Smooth muscle cell of the coronary artery (primary cell): ENCODE data around the gene CTSZ. TPM values are rescaled to one million over a fixed set of nuclear protein-coding genes. Genes with fewer than 3 reads are reported as not detected.

Experiments
- total RNA-seq: library from RNA; depleted of rRNA; stranded (reverse); fragments of >200 nt; gene quantifications from 2 replicates; pipeline ENCODE4 v1.2.3, GENCODE V29; 2014; ENCODE audit warnings: low replicate concordance

Gene CTSZ
- total RNA-seq = 280 and 325 TPM in 2 replicates

DNA sequence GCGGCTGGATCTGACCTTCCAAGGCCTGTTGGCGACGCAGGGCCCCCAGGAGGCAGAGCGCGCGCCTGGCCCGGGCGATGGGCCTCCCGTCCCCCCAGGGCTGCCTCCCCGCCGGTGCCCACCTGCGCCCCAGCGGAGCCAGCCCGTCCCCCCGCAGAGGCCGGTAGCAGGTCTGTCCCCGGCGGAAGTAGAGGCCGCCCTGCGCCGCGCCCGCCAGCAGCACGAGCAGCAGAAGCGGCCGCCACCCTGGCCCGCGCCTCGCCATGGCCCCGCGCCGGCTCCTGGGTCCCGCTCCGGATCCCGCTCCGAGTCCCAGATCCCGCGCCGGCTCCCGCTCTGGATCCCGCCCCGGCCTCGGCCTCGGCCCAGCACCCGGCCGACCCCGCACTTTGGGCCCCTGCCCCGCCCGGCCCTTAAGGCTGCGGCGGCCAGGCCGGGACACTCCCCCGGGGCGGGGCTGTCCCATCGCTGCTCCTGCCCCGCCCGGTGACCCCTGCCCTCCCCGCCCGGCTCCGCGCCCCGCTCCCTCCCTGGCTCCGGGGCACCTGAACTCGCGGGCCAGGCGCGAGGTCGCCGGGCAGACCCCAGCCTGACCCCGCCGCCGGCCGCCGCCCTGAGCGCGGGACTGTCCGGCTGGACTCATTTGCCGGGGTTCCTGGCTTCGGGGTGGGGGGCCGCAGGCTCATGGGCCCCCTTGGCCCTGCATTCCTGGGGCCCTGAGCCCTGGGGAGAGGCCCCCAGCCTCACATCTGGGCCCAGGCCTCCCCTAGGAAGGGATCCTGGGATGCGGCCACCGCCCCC is at the start of gene CTSZ:
CTSZ (minus strand) TSS at position 391 of the 801 bp plus-strand sequence; CDS start at position 265, 126 bp downstream.

DNA sequence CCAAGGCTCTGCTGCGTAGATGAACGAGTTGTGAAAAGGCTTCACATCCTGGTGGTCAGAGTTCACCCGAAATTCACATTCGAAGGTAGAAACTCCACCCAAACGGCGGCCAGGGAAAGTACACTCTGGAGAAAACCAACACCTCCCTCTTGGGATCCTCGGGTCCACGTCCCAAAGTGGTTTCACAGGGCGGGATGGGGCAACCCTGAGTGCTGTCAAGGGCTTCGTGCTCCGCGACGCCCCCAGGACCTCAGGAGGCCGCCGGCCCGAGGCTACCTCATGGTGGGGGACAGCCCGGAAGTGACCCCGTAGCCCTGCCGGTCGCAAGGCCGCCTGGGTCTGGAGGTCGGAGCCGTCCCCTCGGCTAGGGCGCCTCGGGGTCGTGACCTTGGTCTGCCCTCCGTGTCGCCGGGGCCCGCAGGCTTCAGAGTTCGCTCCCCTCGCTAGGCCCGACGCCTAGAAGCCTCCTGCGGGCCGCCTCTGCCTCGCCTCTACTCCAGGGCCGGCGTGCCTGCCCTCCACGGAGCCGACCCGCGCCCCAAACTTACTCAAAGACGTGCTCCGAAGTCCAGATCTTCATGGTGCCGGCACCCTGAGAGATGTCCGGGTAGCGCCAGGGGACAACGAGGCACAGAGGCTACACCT is 35.2 kb upstream of the CTSZ start, which contains the start of gene PRELID3B:
PRELID3B (minus strand) TSS at position 636 of the 645 bp plus-strand sequence; CDS start at position 580, 56 bp downstream.

DNA sequence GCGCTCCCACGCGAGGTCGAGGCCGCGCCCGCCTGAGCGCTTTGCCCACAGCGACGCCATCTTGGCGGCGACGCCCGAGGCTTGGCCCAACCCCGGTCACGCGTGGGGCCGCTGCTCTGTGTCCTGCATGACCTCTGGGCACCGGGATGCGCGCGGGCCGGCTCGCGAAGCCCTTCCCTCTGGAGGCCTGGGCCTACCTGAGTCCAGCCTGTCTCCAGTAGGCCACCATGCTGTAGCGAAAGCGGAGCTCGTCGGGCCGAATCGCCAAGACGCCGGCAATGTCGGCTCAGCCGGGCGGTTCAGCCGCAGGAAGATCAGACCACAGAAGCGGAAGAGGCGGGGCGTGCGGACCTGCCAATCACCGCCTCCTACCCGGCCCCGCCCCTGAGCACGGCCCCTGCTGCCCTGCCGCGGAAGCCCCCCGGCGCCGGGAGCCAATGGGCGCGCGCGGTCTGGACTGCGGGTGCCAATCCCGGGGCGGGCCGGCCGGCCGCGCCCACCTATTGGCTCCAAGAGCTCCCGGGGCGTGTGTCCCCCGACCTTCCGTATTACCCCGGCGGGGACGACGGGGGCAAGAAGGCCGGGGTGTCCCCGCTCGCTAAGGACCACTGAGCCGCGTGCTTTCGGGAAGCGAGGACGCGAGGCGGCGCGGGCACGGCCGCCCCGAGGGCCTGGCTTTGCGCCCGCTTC is 25.1 kb upstream of the CTSZ start, which contains the start of gene ATP5F1E:
ATP5F1E (minus strand) TSS at position 313 of the 690 bp plus-strand sequence; CDS start at position 229, 84 bp downstream.

GRCh38 chr20:59019217-59019616 is 12.2 kb upstream of the CTSZ start, which contains the start of gene TUBB1:
TUBB1 (plus strand) TSS chr20:59019429; CDS start chr20:59019523, 94 bp downstream.

GRCh38 chr20:58980711-58981627 is 26.1 kb downstream of the CTSZ start, which contains the start of gene NELFCD:
NELFCD (plus strand) TSS chr20:58981256; CDS start chr20:58981310, 54 bp downstream.

Other genes starting within 250 kb of the CTSZ start
- 0.35 and 1.1 TPM in 2 replicates for gene GNAS-AS1, start 156.4 kb downstream of the CTSZ start, total RNA-seq
- 501 and 607 TPM in 2 replicates for gene GNAS, start 154.5 kb downstream of the CTSZ start, total RNA-seq
- 54.4 and 63.7 TPM in 2 replicates for gene NELFCD, start 26.0 kb downstream of the CTSZ start, total RNA-seq
- not detected in 2 replicates for gene TUBB1, start 12.2 kb upstream of the CTSZ start, total RNA-seq
- gene ATP5F1E, start 25.1 kb upstream of the CTSZ start, total RNA-seq = 34.3 and 34.9 TPM in 2 replicates
- 62.6 and 75.1 TPM in 2 replicates for gene PRELID3B, start 35.5 kb upstream of the CTSZ start, total RNA-seq
- not detected in 2 replicates for gene ZNF831, start 156.6 kb upstream of the CTSZ start, total RNA-seq